Loucy (cell line): ENCODE data around the gene CCDC61.

ENCODE experiments used
- CTCF ChIP-seq: fragments of 200-600 bp; sonication (generic); conservative IDR thresholded peaks from 2 replicates; pipeline ENCODE4 v1.5.1; 2014; ENCODE audit warnings: mild to moderate bottlenecking, antibody characterized with exemption, low read length
- EZH2phosphoT487 ChIP-seq: fragments of 200-600 bp; IDR thresholded peaks from 2 replicates; pipeline ENCODE4 v1.6.1; 2018; ENCODE audit warnings: antibody characterized with exemption, mild to moderate bottlenecking, moderate library complexity, borderline replicate concordance

GRCh38 chr19:45973553-45974338 is 21.5 kb upstream of the CCDC61 start, which contains the start of gene NOVA2:
- no peak for TF ChIP-seq CTCF
- TF ChIP-seq EZH2phosphoT487, result no peak
